HFFc6 (cell line): Measurements from ENCODE around the gene RHBDL3. TPM values are rescaled to one million over a fixed set of nuclear protein-coding genes. Genes with fewer than 3 reads are reported as not detected.

ENCODE experiments used
- DNase-seq: peaks from one replicate; pipeline ENCODE4 v3.0.0-alpha.2; 2018
- H3K27ac Mint-ChIP-seq: 2 replicates; pipeline ENCODE4 v1.8.0; 2020; ENCODE audit warnings: mild to moderate bottlenecking, mixed read lengths
- H3K27me3 Mint-ChIP-seq: 2 replicates; pipeline ENCODE4 v1.8.0; 2021; ENCODE audit warnings: mild to moderate bottlenecking, moderate library complexity, mixed read lengths; ENCODE audit not compliant: insufficient read depth
- H3K36me3 Mint-ChIP-seq: 2 replicates; pipeline ENCODE4 v1.8.0; 2021; ENCODE audit warnings: low read depth, mixed read lengths
- H3K4me1 Mint-ChIP-seq: 2 replicates; pipeline ENCODE4 v1.8.0; 2020; ENCODE audit warnings: low read depth, mixed read lengths
- H3K4me3 Mint-ChIP-seq: 2 replicates; pipeline ENCODE4 v1.8.0; 2020; ENCODE audit warnings: mild to moderate bottlenecking, moderate library complexity, mixed read lengths
- H3K9me3 Mint-ChIP-seq: 2 replicates; pipeline ENCODE4 v1.8.0; 2020; ENCODE audit warnings: mild to moderate bottlenecking, mixed read lengths
- total RNA-seq, 6 experiments: library from RNA; stranded (reverse); fragmentation: NEBNext Ultra II Directional; extraction: Animal tissue kit (Norgen Biotek cat#: 25700); gene quantifications; 2 replicates in 1 of 6; 3 replicates in 5 of 6; pipeline ENCODE4 v1.2.3, GENCODE V29; 2021
- TF ChIP-seq, protein P1 (sequence below): fragments of 200-600 bp; sonication (generic); IDR thresholded peaks from 2 replicates; pipeline ENCODE4 v1.5.0; 2021; ENCODE audit warnings: antibody characterized with exemption, mild to moderate bottlenecking

The RHBDL3 gene
- total RNA-seq, 6 experiments from 2014 or later: 0.07 TPM; not detected in 5

GRCh38 chr17:32355649-32356377, 90.2 kb downstream of the RHBDL3 start:
- H3K27me3 Mint-ChIP-seq: peaks cover 4% of the 10 kb centered on the region; the same call in 1 of the 2 replicates
- H3K4me3 Mint-ChIP-seq: peak overlapping the region; percentile 13
- DNase-seq: no peak
- peaks cover 43% of the 10 kb centered on the region for H3K36me3 Mint-ChIP-seq
- TF ChIP-seq, protein P1, sequence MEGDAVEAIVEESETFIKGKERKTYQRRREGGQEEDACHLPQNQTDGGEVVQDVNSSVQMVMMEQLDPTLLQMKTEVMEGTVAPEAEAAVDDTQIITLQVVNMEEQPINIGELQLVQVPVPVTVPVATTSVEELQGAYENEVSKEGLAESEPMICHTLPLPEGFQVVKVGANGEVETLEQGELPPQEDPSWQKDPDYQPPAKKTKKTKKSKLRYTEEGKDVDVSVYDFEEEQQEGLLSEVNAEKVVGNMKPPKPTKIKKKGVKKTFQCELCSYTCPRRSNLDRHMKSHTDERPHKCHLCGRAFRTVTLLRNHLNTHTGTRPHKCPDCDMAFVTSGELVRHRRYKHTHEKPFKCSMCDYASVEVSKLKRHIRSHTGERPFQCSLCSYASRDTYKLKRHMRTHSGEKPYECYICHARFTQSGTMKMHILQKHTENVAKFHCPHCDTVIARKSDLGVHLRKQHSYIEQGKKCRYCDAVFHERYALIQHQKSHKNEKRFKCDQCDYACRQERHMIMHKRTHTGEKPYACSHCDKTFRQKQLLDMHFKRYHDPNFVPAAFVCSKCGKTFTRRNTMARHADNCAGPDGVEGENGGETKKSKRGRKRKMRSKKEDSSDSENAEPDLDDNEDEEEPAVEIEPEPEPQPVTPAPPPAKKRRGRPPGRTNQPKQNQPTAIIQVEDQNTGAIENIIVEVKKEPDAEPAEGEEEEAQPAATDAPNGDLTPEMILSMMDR: no peak
- H3K9me3 Mint-ChIP-seq: no peaks in the 10 kb centered on the region
- peak overlapping the region; percentile 52 for H3K27ac Mint-ChIP-seq
- peaks cover 34% of the 10 kb centered on the region for H3K4me1 Mint-ChIP-seq

DNA sequence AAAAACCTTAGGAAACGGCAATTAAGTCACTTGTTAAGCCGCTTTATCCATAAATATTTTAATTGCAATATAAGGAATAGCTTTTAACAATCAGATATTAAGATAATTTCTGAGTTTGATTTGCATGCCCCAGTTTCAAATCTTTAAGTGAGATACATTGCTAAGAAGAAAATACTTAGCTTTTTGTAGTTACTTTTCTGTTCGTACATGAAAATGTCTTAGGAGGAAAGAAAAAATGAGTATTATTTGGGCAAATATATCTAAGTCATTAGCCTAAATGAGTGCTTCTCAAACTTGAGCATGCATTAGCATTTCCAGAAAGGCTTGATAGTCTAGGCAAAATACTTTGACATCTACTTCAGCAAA, 90.7 kb downstream of the RHBDL3 start:
- Mint-ChIP-seq H3K9me3 (no peaks in the 10 kb centered on the region), H3K27me3 (peaks cover 4% of the 10 kb centered on the region; the same call in 1 of the 2 replicates), H3K36me3 (peaks cover 44% of the 10 kb centered on the region), H3K27ac (0 out of 2 replicates have a peak overlapping the region, but pooled peaks have one; percentile 31), H3K4me1 (peaks cover 34% of the 10 kb centered on the region), H3K4me3 (peak overlapping the region; percentile 36; the same call in 1 of the 2 replicates)
- TF ChIP-seq, protein P1: no peak
- no peak for DNase-seq

GRCh38 chr17:32356750-32357149, 91.1 kb downstream of the RHBDL3 start:
- H3K4me1 Mint-ChIP-seq: peaks cover 34% of the 10 kb centered on the region
- H3K36me3 Mint-ChIP-seq: peaks cover 40% of the 10 kb centered on the region; the same call in 1 of the 2 replicates
- H3K27me3 Mint-ChIP-seq: peaks cover 4% of the 10 kb centered on the region; the same call in 1 of the 2 replicates
- no peaks in the 10 kb centered on the region for H3K9me3 Mint-ChIP-seq
- 0 out of 2 replicates have a peak overlapping the region, but pooled peaks have one; percentile 31 for H3K27ac Mint-ChIP-seq
- peak overlapping the region; percentile 36; the same call in 1 of the 2 replicates for H3K4me3 Mint-ChIP-seq
- DNase-seq: no peak
- TF ChIP-seq, protein P1: no peak

DNA sequence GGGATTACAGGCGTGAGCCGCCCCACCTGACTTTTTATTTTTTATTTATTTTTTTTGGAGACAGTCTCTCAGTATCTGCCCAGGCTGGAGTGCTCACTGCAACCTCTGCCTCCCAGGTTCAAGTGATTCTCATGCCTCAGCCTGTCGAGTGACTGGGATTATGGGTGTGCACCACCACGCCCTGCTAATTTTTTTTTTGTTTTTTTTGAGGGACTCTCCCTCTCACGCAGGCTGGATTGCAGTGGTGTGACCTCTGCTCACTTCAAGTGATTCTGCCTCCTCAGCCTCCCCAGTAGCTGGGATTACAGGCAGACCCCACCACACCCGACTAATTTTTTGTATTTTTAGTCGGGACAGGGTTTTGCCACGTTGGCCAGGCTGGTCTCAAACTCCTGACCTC, 92.0 kb downstream of the RHBDL3 start:
- no peak for DNase-seq

DNA sequence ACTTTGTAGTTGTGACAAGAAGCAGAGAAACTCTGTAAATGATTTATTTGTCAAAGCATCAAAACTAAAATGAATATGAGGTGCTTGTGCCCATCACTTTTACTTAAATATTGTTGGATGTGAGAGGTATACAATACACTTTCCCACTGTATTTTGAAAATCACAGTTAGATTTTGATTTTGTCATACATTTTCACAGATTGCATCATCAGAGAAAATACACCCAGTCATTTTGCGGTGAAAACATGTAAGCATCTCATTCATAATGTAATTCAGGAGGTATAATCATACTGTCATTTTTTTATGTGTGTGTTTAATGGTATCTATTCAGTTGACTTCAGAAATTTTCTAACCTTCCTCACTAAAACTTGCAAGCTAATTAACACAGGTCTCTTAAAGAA, 95.6 kb downstream of the RHBDL3 start:
- no peak overlapping the region for H3K4me3 Mint-ChIP-seq
- H3K27ac Mint-ChIP-seq: no peak overlapping the region
- DNase-seq: no peak
- H3K9me3 Mint-ChIP-seq: no peaks in the 10 kb centered on the region
- H3K27me3 Mint-ChIP-seq: peaks cover 4% of the 10 kb centered on the region; the same call in 1 of the 2 replicates
- peaks cover 33% of the 10 kb centered on the region; the same call in 1 of the 2 replicates for H3K36me3 Mint-ChIP-seq
- TF ChIP-seq, protein P1: no peak
- peaks cover 5% of the 10 kb centered on the region for H3K4me1 Mint-ChIP-seq

More for the DNA sequence above, 92.0 kb downstream of the RHBDL3 start:
- Mint-ChIP-seq H3K4me1 (peaks cover 30% of the 10 kb centered on the region), H3K27me3 (peaks cover 4% of the 10 kb centered on the region; the same call in 1 of the 2 replicates), H3K4me3 (no peak overlapping the region), H3K27ac (no peak overlapping the region), H3K36me3 (peaks cover 35% of the 10 kb centered on the region; the same call in 1 of the 2 replicates), H3K9me3 (no peaks in the 10 kb centered on the region)
- TF ChIP-seq, protein P1: no peak
